Fibroblast of villous mesenchyme (primary cell): ENCODE results near the gene ARHGAP19. TPM values are rescaled to one million over a fixed set of nuclear protein-coding genes. Genes with fewer than 3 reads are reported as not detected.

Experiments
- DNase-seq: peaks from one replicate; pipeline ENCODE4 v3.0.0-alpha.2; 2010; ENCODE audit warnings: low read depth
- H3K4me3 ChIP-seq: 2 replicates; pipeline ENCODE4 v1.5.1; 2011; ENCODE audit warnings: low read depth, mild to moderate bottlenecking, low read length
- total RNA-seq: library from RNA; depleted of rRNA; stranded (reverse); fragments of >200 nt; gene quantifications from 2 replicates; pipeline ENCODE4 v1.2.3, GENCODE V29; 2012
- TF ChIP-seq, protein P1 (sequence below): IDR thresholded peaks from 2 replicates; pipeline ENCODE4 v1.5.1; 2012; ENCODE audit warnings: low read depth, mild to moderate bottlenecking, low read length; ENCODE audit not compliant: insufficient read depth

ARHGAP19 gene
- total RNA-seq, 1 donor: 13.4 TPM

DNA sequence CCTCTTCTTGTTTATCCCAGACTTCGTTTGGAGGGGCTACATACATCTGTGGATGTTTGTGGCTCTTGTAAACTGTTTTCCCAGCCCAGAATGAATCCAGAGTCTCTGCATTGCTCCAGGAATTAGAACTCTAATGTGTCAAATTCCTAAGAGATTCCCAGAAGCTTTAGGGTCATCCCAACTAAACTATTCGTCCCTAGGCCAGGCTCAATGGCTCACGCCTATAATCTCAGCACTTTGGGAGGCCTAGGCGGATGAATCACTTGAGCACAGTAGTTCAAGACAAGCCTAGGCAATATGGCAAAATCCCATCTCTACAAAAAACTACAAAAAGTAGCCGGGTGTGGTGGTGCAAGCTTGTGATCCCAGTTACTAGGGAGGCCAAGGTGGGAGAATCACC lies 28.5 kb downstream of the ARHGAP19 start:
- no peak overlapping the region for H3K4me3 ChIP-seq
- no peak for DNase-seq
- TF ChIP-seq, protein P1, sequence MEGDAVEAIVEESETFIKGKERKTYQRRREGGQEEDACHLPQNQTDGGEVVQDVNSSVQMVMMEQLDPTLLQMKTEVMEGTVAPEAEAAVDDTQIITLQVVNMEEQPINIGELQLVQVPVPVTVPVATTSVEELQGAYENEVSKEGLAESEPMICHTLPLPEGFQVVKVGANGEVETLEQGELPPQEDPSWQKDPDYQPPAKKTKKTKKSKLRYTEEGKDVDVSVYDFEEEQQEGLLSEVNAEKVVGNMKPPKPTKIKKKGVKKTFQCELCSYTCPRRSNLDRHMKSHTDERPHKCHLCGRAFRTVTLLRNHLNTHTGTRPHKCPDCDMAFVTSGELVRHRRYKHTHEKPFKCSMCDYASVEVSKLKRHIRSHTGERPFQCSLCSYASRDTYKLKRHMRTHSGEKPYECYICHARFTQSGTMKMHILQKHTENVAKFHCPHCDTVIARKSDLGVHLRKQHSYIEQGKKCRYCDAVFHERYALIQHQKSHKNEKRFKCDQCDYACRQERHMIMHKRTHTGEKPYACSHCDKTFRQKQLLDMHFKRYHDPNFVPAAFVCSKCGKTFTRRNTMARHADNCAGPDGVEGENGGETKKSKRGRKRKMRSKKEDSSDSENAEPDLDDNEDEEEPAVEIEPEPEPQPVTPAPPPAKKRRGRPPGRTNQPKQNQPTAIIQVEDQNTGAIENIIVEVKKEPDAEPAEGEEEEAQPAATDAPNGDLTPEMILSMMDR: no peak

DNA sequence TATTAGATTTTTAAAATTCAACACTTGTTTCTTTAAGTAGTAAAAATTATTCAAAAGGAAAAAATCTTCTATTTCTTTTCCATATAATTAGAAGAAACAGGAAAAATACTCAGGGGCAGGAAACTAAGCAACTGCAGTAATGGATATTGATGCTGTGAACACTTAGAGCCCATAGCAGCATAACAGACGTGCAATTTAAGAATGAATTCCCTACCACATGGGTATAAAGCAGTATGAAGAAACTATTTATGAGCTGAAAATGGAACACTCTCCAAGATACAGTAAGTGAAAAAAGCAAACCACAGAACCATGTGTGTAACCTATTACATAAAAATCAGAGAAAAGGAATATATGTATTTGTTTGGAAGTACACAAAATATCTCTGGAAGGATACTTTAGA lies 30.8 kb downstream of the ARHGAP19 start:
- TF ChIP-seq, protein P1: no peak
- H3K4me3 ChIP-seq: no peak overlapping the region
- DNase-seq: no peak

DNA sequence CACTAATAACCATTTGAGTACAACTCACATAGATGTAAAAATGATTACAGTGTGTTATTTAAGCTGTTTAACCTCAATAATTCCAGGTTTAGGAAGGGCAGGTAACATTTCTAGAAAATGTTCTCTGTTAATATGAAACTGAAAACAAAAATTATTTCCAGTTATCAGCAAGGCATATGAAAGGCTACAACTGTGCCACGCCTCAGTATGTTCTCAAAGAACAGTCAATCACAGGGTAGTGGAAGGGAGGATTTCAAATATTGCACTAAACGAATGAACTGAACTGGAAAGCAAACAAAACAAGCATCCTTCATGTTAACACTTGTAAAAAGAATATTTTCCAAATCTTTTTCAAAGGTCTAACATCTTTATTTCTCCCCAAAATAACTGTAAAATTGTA lies 31.3 kb downstream of the ARHGAP19 start:
- no peak for DNase-seq
- no peak overlapping the region for H3K4me3 ChIP-seq
- TF ChIP-seq, protein P1: no peak

DNA sequence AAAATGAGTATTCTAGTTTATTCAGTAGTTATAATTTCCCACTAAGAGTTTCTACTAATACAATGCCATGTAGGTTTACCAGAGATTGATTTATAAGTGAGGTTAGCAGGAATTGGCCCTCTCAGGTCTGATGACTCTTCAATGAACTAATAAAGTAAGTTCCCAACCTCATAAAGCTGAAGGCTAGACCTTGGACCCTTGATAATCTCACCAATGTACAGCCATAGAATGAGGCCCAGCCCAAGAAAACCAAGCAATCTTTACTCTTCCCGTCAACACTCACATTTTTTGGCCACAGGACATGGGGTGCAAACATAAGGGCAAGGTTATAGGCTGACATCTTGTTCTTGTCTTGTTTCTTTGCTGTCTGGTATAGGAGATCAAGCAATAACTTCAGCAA lies 33.3 kb downstream of the ARHGAP19 start:
- no peak overlapping the region for H3K4me3 ChIP-seq
- no peak for DNase-seq
- TF ChIP-seq, protein P1: no peak

DNA sequence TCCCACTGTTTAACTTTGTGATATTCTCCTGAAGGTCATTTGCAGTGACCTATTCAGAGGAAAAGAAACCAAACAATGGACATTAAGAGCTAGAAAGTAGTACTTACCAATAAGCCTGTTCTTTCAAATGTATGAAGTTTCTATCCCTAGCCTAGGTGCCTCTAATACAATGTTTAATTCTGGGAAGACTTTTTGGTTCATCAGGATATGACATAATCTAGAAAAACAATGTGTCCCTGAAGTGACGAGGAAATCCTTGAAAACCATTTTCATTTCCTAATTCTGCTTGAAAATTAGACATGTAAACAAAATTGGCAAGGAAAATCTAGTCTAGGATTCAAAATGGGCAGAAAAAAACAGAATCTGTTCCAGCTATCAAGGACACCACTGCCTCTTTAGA lies 36.1 kb downstream of the ARHGAP19 start:
- no peak for DNase-seq
- TF ChIP-seq, protein P1: no peak
- H3K4me3 ChIP-seq: no peak overlapping the region

DNA sequence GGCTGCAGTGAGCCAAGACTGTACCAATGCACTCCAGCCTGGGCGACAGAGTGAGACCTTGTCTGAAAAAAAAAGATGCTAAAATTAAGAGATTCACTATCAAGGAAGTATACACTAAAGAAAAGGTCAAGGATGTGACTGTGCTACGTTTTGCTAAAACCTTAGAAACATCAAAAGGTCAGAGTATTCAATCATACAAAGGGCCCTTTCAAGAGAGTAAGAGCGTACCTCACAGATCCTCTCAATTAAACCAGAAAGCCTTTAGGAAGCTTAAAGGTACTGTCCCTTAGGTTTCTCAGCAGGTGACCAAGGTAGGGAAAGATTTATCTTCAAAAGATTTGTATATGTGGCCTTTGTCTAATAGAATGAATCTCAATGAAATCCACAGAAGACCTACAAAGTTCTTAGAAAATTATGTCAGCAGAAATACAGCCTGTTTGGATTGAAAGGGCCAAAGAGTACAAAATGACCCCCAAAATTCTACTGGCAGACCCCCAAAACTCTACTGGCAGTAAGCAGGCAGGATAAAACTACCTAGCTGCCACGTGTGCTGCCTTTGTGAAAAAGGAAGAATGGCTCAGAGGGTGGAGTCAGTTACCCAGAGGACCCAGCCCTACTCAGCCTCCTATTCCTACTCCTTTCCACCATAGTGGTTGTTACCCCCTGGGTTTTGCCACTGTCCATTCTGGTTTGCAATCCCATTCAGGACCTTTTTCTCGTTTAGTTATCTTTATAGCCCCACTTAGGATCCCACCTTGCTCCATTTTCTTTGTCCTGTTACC lies 36.7 kb downstream of the ARHGAP19 start:
- DNase-seq: no peak
- TF ChIP-seq, protein P1: no peak
- H3K4me3 ChIP-seq: no peak overlapping the region

DNA sequence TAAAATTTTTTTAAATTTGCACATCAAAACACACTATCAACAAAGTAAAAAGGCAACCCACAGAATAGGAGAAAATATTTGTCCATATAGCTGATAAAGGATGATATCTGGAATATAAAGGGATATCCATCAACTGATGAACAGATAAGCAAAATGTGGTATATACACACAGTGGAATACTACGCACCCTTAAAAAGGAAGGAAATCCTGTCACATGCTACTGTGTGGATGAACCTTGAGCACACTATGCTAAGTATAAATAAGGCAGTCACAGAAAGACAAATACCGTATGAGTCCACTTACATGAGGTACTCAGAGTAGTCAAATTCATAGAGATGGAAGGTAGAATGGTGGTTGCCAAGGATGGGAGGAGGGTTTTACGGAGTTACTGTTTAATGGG lies 37.7 kb downstream of the ARHGAP19 start:
- TF ChIP-seq, protein P1: no peak
- no peak overlapping the region for H3K4me3 ChIP-seq

More for the DNA sequence above, 37.7 kb downstream of the ARHGAP19 start:
- no peak for DNase-seq
